Immature natural killer cell (primary cell): ENCODE results near the gene COL9A1. TPM values are rescaled to one million over a fixed set of nuclear protein-coding genes. Genes with fewer than 3 reads are reported as not detected.

Source experiments
- DNase-seq, 3 donors: peaks; one replicate each; pipeline ENCODE4 v3.0.0; 2022; ENCODE audit warnings: mixed read lengths in 1 of 3
- H3K27ac Mint-ChIP-seq, 6 donors: one replicate each; pipeline ENCODE4 v1.8.0; 2020; ENCODE audit warnings: mixed read lengths in 6 of 6, mild to moderate bottlenecking in 5 of 6, inconsistent platforms in 4 of 6, moderate library complexity in 3 of 6
- H3K27me3 Mint-ChIP-seq, 3 donors: one replicate each; pipeline ENCODE4 v1.8.0; 2020 to 2021; ENCODE audit warnings: low read depth in 3 of 3, mild to moderate bottlenecking in 3 of 3, mixed read lengths in 3 of 3, moderate library complexity in 3 of 3, inconsistent platforms in 1 of 3
- H3K36me3 Mint-ChIP-seq, 3 donors: one replicate each; pipeline ENCODE4 v1.8.0; 2020; ENCODE audit warnings: mixed read lengths in 3 of 3, inconsistent platforms in 2 of 3, mild to moderate bottlenecking in 2 of 3
- H3K4me1 Mint-ChIP-seq, 2 donors: one replicate each; pipeline ENCODE4 v1.8.0; 2020; ENCODE audit warnings: inconsistent platforms in 2 of 2, mild to moderate bottlenecking in 2 of 2, mixed read lengths in 2 of 2, moderate library complexity in 1 of 2
- H3K4me3 Mint-ChIP-seq, 5 donors: one replicate each; pipeline ENCODE4 v1.8.0; 2020; ENCODE audit warnings: mild to moderate bottlenecking in 5 of 5, mixed read lengths in 5 of 5, inconsistent platforms in 3 of 5, moderate library complexity in 3 of 5
- H3K9me3 Mint-ChIP-seq, 6 donors: one replicate each; pipeline ENCODE4 v1.8.0; 2020; ENCODE audit warnings: mild to moderate bottlenecking in 6 of 6, mixed read lengths in 6 of 6, inconsistent platforms in 4 of 6, moderate library complexity in 3 of 6
- polyA plus RNA-seq, 3 donors: library from polyadenylated mRNA; unstranded; fragments of 300-500 nt; fragmentation: Illumina TruSeq; gene quantifications; one replicate each; pipeline ENCODE4 v1.2.3, GENCODE V29; 2021

Gene COL9A1
- polyA plus RNA-seq, 3 donors from 2014 or later, result not detected

- H3K9me3 Mint-ChIP-seq, result no peaks in the 10 kb centered on the region
- no peaks in the 10 kb centered on the region for H3K36me3 Mint-ChIP-seq
These were observed 104.1 kb downstream of the COL9A1 start for GRCh38 chr6:70198785-70199184.

DNA sequence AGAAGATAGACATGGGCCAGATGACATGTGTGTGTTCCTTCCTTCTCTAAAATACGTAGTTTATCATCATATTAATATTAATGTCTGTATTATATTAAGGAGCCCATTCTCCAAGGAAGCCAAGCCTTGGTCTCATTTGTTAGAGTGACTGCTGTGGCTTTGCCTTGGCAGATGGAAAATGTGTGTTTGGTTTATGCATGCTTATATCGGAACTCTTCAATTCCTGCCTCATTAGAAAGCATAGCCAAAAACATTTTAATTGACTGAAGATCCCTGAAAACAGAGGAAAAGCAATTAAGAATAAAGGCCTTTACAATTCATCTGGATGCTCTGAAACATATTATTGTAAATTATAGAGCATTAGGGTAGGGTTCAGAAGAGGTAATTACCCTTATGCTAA, 106.4 kb downstream of the COL9A1 start:
- Mint-ChIP-seq H3K36me3 (no peaks in the 10 kb centered on the region), H3K27me3 (peaks cover 2 to 4% (median 3%) of the 10 kb centered on the region in 3 donors), H3K9me3 (peaks cover 0 to 5% (median 0%) of the 10 kb centered on the region in 6 donors), H3K4me3 (no peak overlapping the region), H3K4me1 (no peaks in the 10 kb centered on the region), H3K27ac (no peak overlapping the region)
- DNase-seq, result no peak

More at GRCh38 chr6:70198785-70199184, 104.1 kb downstream of the COL9A1 start:
- DNase-seq, result no peak
- Mint-ChIP-seq H3K4me1 (no peaks in the 10 kb centered on the region), H3K27ac (no peak overlapping the region), H3K27me3 (peaks cover 0 to 4% (median 2%) of the 10 kb centered on the region in 3 donors), H3K4me3 (no peak overlapping the region)

- peaks cover 2 to 4% (median 4%) of the 10 kb centered on the region in 3 donors for H3K27me3 Mint-ChIP-seq
- no peaks in the 10 kb centered on the region for H3K4me1 Mint-ChIP-seq
- H3K27ac Mint-ChIP-seq, result no peak overlapping the region
- no peak overlapping the region for H3K4me3 Mint-ChIP-seq
- H3K9me3 Mint-ChIP-seq, result peaks cover 0 to 5% (median 0%) of the 10 kb centered on the region in 6 donors
- DNase-seq, result no peak
- H3K36me3 Mint-ChIP-seq, result no peaks in the 10 kb centered on the region
These were observed 108.5 kb downstream of the COL9A1 start for GRCh38 chr6:70194421-70194820.

DNA sequence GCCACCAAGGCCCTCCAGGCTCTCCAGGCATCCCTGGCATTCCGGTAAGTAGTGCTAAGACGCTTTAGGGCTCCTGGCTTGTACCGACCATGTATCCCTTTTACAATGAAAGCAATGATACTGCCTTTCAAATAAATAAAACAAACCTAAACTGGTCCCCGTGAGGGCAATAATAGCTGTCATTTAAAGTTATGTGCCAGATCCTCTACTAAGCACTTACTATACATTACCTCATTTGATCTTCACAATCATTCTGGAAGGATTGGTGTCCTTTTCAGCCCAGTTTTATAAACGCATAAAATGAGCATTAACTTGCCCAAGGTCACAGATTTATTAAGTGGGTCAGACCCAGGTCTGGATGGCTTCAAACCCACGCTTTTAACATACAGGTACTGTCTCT, 114.7 kb downstream of the COL9A1 start:
- H3K4me3 Mint-ChIP-seq, result no peak overlapping the region
- H3K36me3 Mint-ChIP-seq, result no peaks in the 10 kb centered on the region
- H3K27ac Mint-ChIP-seq, result no peak overlapping the region
- DNase-seq, result no peak
- no peaks in the 10 kb centered on the region for H3K4me1 Mint-ChIP-seq
- H3K9me3 Mint-ChIP-seq, result peaks cover 0 to 4% (median 0%) of the 10 kb centered on the region in 6 donors
- peaks cover 2 to 5% (median 2%) of the 10 kb centered on the region in 3 donors for H3K27me3 Mint-ChIP-seq

- peaks cover 0 to 2% (median 0%) of the 10 kb centered on the region in 3 donors for H3K27me3 Mint-ChIP-seq
- H3K9me3 Mint-ChIP-seq, result peaks cover 0 to 2% (median 0%) of the 10 kb centered on the region in 6 donors
- no peak overlapping the region for H3K27ac Mint-ChIP-seq
- DNase-seq, result no peak
- no peaks in the 10 kb centered on the region for H3K4me1 Mint-ChIP-seq
- no peak overlapping the region for H3K4me3 Mint-ChIP-seq
- H3K36me3 Mint-ChIP-seq, result no peaks in the 10 kb centered on the region
These were observed 116.4 kb downstream of the COL9A1 start for GRCh38 chr6:70186461-70186860.

- H3K36me3 Mint-ChIP-seq, result no peaks in the 10 kb centered on the region
These were observed 118.2 kb downstream of the COL9A1 start for GRCh38 chr6:70184723-70185122.

DNA sequence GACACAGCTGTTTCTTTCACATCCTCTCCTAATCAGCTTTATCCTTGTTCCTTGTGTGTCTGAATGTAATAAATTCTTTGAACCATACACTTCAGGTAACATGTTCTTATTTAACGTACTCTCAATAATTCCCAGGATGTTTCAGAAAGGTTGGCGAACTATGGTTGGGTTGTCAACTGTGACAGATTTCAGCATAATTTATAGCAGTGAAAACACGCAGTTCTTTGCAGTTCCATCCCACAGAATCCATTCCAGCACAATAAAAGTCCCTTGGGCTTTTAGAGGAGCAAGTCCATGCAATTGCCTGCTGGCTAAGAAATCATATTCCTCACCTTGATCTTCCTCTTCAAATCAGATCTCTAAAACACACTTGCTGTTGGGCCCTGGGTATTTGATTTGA, 119.3 kb downstream of the COL9A1 start:
- H3K36me3 Mint-ChIP-seq, result no peaks in the 10 kb centered on the region
- no peak overlapping the region for H3K4me3 Mint-ChIP-seq
- no peaks in the 10 kb centered on the region for H3K4me1 Mint-ChIP-seq
- no peak for DNase-seq
- H3K9me3 Mint-ChIP-seq, result peaks cover 0 to 2% (median 0%) of the 10 kb centered on the region in 6 donors
- no peak overlapping the region for H3K27ac Mint-ChIP-seq
- no peaks in the 10 kb centered on the region for H3K27me3 Mint-ChIP-seq

More at GRCh38 chr6:70184723-70185122, 118.2 kb downstream of the COL9A1 start:
- Mint-ChIP-seq H3K27me3 (peaks cover 0 to 2% (median 0%) of the 10 kb centered on the region in 3 donors), H3K4me3 (no peak overlapping the region), H3K4me1 (no peaks in the 10 kb centered on the region), H3K9me3 (peaks cover 0 to 2% (median 0%) of the 10 kb centered on the region in 6 donors), H3K27ac (no peak overlapping the region)
- no peak for DNase-seq

- Mint-ChIP-seq H3K27me3 (no peaks in the 10 kb centered on the region), H3K4me1 (no peaks in the 10 kb centered on the region), H3K4me3 (no peak overlapping the region), H3K9me3 (peaks cover 0 to 2% (median 0%) of the 10 kb centered on the region in 6 donors), H3K27ac (no peak overlapping the region), H3K36me3 (no peaks in the 10 kb centered on the region)
- no peak for DNase-seq
These were observed 121.8 kb downstream of the COL9A1 start for GRCh38 chr6:70180901-70181599.

DNA sequence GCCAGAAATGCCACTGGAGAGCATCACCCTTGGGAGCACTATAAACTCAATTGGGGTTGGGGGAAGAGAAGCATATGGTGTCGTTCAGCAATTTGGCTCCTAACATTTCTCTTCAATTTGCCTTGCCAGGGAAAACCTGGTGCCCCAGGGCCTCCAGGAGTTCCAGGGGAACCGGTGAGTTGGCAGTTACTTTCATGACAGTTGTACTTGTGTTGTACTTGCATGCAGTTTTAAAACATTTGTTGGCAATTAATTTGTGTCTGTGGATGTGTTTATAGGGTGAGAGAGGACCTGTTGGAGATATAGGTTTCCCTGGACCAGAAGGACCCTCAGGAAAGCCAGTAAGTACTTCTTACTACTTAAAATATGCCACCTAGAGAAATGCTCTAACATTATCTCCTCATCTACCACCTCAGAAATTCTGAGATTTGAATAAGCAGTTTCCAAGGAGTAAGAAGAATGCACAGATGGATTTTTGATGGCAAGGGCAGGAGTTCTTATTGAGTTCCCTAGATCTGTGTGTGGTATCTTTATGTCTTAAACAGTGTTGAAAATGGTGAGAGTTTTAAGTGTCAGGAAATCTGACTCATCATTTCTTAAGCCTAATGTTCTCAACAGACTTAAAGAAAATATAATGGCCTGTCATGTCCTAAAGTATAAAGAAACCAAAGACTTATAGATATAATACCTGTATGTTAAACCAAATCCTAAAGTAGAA, 122.5 kb downstream of the COL9A1 start:
- no peak for DNase-seq
- Mint-ChIP-seq H3K27me3 (no peaks in the 10 kb centered on the region), H3K27ac (no peak overlapping the region), H3K36me3 (no peaks in the 10 kb centered on the region), H3K9me3 (peaks cover 0 to 2% (median 0%) of the 10 kb centered on the region in 6 donors), H3K4me1 (no peaks in the 10 kb centered on the region), H3K4me3 (no peak overlapping the region)

GRCh38 chr6:70176842-70177550, 125.9 kb downstream of the COL9A1 start:
- Mint-ChIP-seq H3K27ac (no peak overlapping the region), H3K36me3 (no peaks in the 10 kb centered on the region), H3K9me3 (peaks cover 0 to 12% (median 1%) of the 10 kb centered on the region in 6 donors), H3K4me3 (no peak overlapping the region), H3K4me1 (no peaks in the 10 kb centered on the region), H3K27me3 (peaks cover 0 to 3% (median 0%) of the 10 kb centered on the region in 3 donors)
- no peak for DNase-seq

DNA sequence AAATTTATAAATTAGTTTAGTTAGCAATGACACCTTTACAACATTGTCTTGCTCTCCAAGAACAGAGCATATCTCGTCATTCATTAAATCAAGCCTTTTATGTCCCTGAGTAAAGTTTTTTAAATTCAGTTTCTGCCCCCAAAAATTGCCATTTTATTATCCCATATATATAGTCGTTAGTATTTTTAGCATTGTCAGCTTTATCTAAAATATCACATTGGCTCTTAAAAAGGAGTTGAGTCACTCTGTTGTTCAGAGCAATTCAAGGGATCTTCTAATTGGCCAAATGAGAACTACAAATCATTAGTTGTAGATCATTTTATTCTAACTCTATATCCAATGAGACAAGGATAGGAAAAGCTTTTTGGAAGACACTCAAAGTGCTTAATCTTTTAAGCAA, 127.1 kb downstream of the COL9A1 start:
- no peaks in the 10 kb centered on the region for H3K4me1 Mint-ChIP-seq

GRCh38 chr6:70172252-70172651, 130.6 kb downstream of the COL9A1 start:
- no peaks in the 10 kb centered on the region for H3K36me3 Mint-ChIP-seq
- no peak overlapping the region for H3K4me3 Mint-ChIP-seq
- peaks cover 0 to 14% (median 0%) of the 10 kb centered on the region in 6 donors for H3K9me3 Mint-ChIP-seq
- H3K4me1 Mint-ChIP-seq, result no peaks in the 10 kb centered on the region
- H3K27ac Mint-ChIP-seq, result no peak overlapping the region
- DNase-seq, result no peak
- peaks cover 0 to 3% (median 0%) of the 10 kb centered on the region in 3 donors for H3K27me3 Mint-ChIP-seq

More for the DNA sequence above, 127.1 kb downstream of the COL9A1 start:
- no peak overlapping the region for H3K4me3 Mint-ChIP-seq
- no peak for DNase-seq
- no peak overlapping the region for H3K27ac Mint-ChIP-seq
- peaks cover 0 to 3% (median 0%) of the 10 kb centered on the region in 3 donors for H3K27me3 Mint-ChIP-seq
- H3K9me3 Mint-ChIP-seq, result peaks cover 0 to 14% (median under 1%) of the 10 kb centered on the region in 6 donors
- no peaks in the 10 kb centered on the region for H3K36me3 Mint-ChIP-seq

DNA sequence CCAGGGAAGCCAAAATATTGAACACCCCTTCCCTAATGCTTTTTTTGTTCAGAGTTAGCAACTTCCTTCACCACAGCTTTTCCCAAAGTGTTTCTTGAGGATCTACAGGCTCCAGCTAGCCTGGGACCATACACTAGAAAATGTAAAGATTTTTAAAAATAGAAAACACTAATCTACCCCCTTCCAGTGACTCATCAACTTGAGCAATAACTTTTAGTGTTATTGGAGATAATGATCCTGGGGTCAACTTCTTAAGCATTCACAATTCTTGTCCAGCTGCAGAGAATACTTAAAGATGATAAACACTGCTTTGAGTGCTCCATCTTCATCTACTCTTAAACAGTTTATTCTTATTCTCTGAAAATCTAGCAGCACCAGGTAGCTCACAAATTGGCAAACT, 131.6 kb downstream of the COL9A1 start:
- no peak for DNase-seq
- Mint-ChIP-seq H3K4me3 (no peak overlapping the region), H3K4me1 (no peaks in the 10 kb centered on the region), H3K27me3 (peaks cover 0 to 3% (median 2%) of the 10 kb centered on the region in 3 donors), H3K27ac (no peak overlapping the region), H3K36me3 (no peaks in the 10 kb centered on the region), H3K9me3 (peaks cover 0 to 14% (median 0%) of the 10 kb centered on the region in 6 donors)
